Measurements from ENCODE around the gene NPFFR2.

NPFFR2 gene

DNA sequence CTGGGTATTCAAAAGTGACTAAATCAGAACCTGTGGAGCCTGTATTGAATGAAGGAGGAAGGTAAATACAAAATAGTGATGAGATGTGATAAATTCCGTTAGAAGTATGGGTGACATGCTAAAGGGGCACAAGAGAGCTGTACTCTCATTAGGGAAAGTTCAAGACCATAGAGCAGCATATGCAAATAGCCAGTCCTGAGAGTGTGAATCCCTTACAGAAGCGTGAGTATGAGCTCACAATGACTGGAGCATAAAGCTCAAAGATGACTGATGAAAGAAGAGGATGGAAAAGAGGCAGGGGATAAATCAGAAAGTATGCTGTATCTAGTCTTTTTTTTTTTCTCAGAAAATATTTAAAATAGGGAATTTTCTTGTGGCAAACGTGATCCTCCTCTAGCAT is 12.1 kb upstream of the NPFFR2 start:
- TF ChIP-seq, protein P1, sequence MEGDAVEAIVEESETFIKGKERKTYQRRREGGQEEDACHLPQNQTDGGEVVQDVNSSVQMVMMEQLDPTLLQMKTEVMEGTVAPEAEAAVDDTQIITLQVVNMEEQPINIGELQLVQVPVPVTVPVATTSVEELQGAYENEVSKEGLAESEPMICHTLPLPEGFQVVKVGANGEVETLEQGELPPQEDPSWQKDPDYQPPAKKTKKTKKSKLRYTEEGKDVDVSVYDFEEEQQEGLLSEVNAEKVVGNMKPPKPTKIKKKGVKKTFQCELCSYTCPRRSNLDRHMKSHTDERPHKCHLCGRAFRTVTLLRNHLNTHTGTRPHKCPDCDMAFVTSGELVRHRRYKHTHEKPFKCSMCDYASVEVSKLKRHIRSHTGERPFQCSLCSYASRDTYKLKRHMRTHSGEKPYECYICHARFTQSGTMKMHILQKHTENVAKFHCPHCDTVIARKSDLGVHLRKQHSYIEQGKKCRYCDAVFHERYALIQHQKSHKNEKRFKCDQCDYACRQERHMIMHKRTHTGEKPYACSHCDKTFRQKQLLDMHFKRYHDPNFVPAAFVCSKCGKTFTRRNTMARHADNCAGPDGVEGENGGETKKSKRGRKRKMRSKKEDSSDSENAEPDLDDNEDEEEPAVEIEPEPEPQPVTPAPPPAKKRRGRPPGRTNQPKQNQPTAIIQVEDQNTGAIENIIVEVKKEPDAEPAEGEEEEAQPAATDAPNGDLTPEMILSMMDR (conservative IDR thresholded peaks at IDR 0.05; ENCODE audit: low read depth, low read length) = no peak
- no peak for DNase-seq (ENCODE audit: low read depth)
- H3K4me3 ChIP-seq (ENCODE audit: low read length) = no peak overlapping the region

DNA sequence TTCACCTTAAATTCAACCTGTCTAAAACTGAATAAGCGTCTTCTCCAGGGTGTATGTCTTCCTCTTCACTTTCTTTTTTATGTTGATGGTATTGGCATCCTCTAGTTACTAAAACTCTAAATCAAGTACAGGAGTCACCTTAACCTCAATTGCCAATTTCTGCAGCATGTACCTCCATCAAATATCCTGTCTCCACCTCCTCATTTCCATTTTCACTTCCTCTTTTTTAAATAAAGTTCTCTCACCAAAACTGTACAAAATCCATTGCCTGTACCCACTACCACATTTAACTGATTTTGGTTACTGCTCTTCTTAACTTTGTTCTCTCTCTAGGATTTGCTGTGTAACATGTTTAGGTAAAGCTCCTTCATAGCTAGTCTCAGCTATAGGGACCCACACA is 9.2 kb upstream of the NPFFR2 start:
- no peak overlapping the region for H3K4me3 ChIP-seq (ENCODE audit: low read length)
- TF ChIP-seq, protein P1 (conservative IDR thresholded peaks at IDR 0.05; ENCODE audit: low read depth, low read length) = no peak
- DNase-seq (ENCODE audit: low read depth) = no peak

DNA sequence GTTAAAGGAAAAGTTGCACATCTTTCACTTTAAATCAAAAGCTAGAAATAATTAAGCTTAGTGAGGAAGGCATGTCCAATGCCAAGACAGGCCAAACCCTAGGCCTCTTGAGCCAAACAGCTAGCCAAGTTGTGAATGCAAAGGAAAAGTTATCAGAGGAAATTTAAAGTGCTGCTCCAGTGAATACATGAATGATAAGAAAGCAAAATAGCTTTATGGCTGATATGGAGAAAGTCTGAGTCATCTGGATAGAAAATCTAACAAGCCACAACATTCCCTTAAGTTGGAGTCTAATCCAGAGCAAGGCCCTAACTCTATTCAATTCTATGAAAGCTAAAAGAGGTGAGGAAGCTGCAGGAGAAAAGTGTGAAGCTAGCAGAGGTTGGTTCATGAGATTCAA is 23.8 kb downstream of the NPFFR2 start:
- DNase-seq (ENCODE audit: low read depth) = no peak
- TF ChIP-seq, protein P1 (conservative IDR thresholded peaks at IDR 0.05; ENCODE audit: low read depth, low read length) = no peak
- no peak overlapping the region for H3K4me3 ChIP-seq (ENCODE audit: low read length)

DNA sequence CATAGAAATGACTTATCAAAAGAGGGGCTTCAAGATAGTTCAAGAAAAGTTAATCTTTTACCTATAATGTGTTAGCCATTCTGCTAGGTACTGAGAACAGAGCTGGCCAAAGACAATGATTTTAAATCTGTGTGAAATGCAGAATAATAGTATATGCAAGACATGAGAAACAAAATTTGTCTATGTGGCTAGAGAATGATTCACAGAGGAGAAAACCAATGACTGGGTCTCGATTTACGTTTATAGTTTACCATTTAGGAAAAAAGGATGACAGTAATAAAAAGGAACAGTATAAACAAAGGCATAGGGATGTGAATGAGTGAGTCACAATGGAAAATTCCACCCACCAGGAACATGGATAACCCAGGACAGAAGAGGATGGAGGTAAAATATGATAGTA is 31.9 kb downstream of the NPFFR2 start:
- no peak overlapping the region for H3K4me3 ChIP-seq (ENCODE audit: low read length)
- TF ChIP-seq, protein P1 (conservative IDR thresholded peaks at IDR 0.05; ENCODE audit: low read depth, low read length) = no peak
- no peak for DNase-seq (ENCODE audit: low read depth)

DNA sequence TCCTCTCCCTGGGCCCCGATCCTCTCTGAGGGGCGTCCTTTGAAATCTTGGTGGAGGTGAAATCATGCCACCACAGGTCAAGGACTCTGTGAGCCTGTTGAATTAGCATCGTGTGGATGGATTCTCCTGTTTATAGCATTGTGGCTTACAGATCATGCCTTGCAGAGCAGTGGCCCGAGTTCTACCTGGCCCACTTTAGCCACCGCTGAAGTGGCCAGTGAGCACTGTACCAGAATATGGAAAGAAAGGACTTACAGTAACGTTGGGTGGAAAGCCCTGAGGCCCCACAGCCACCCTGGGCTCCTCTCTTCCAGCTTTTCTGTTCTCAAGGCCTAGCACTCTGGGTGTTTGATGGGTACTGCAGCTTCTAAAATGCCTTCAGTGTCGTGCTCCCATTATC is 35.3 kb downstream of the NPFFR2 start:
- DNase-seq (ENCODE audit: low read depth) = no peak
- TF ChIP-seq, protein P1 (conservative IDR thresholded peaks at IDR 0.05; ENCODE audit: low read depth, low read length) = no peak
- H3K4me3 ChIP-seq (ENCODE audit: low read length) = no peak overlapping the region

DNA sequence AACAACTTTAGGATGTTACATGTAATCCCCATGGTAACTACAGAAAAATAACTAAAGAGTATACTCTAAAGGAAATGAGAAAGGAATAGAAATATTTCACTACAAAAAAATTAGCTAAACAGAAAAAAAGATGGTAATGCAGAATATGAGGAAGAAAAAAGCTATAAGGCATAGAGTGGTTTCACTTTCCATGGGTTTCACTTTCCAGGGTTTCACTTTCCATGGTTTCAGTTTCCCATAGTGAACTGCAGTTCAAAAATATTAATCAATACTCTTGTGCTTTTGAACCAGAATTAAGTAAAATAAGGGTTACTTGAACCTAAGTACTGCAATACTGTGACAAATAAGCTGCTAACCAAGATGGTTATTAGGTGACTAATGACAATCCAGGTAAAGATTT is 42.0 kb downstream of the NPFFR2 start:
- DNase-seq (ENCODE audit: low read depth) = no peak
- TF ChIP-seq, protein P1 (conservative IDR thresholded peaks at IDR 0.05; ENCODE audit: low read depth, low read length) = no peak
- no peak overlapping the region for H3K4me3 ChIP-seq (ENCODE audit: low read length)

DNA sequence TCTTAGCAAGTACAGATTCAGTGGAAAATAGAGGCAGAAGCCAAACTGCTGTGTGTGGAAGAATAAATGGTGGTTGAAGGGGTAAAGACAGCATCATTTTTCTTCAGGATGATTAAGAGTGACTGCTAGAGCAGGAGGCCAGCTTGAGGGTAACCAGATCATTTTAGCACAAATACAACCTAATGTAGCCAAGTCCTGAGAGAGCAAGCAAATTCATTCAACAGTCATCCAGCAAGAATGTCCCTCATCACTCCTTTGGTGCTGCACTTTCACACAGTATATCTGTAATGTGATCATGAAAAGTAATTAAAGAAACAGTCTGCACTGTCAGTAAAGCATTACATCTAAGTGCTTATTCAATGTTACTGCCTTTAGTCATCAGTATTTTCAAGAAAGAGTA is 44.8 kb downstream of the NPFFR2 start:
- TF ChIP-seq, protein P1 (conservative IDR thresholded peaks at IDR 0.05; ENCODE audit: low read depth, low read length) = no peak
- DNase-seq (ENCODE audit: low read depth) = peak; percentile 62
- H3K4me3 ChIP-seq (ENCODE audit: low read length) = no peak overlapping the region

Data from retinal pigment epithelial cell (primary cell).